RWPE1 (cell line): Measurements from ENCODE around the gene RFK.

Experiments
- CTCF ChIA-PET: fragments of 350-600 bp; sonication (Branson Sonifier 250); formaldehyde crosslinking; extraction: SDS; loops from one replicate; lab custom pipeline; 2021; lab: Yijun Ruan, JAX
- POLR2A ChIA-PET: fragments of 400-600 bp; formaldehyde crosslinking; extraction: SDS; loops from one replicate; lab custom pipeline; 2020; ENCODE audit warnings: antibody characterized with exemption; ENCODE audit not compliant: low non-redundant PET; lab: Yijun Ruan, JAX
- DNase-seq: peaks from one replicate; pipeline ENCODE4 v3.0.0; 2012; ENCODE audit warnings: low spot score
- H3K27ac ChIP-seq: fragments of 450-650 bp; 2 replicates; pipeline ENCODE4 v1.5.1; 2017
- CTCF ChIP-seq: fragments of 450-650 bp; conservative IDR thresholded peaks from 2 replicates; pipeline ENCODE4 v1.5.1; 2017; ENCODE audit warnings: low read depth, mild to moderate bottlenecking

Gene RFK

DNA sequence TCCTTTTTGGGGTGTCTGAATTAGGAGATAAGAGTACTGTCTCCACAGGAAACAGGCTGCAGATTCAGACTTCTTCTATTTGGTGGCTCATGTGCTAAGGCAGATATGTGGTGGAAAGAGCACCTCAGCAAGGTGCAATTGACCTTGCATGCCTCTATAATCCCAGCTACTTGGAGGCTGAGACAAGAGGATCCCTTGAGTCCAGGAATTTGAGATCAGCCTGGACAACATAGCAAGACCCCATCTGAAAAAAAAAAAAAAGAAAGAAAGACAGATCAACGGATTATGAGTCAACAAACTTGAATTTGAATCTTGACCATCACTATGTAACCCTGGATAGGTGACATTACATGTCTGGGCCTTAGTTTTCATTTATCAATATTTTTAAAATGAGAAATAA lies 44.4 kb downstream of the RFK start:
- no peak for DNase-seq
- POLR2A ChIA-PET, result no interaction called here
- no peak for TF ChIP-seq CTCF
- CTCF ChIA-PET, result no interaction called here
- H3K27ac ChIP-seq, result no peak overlapping the region

GRCh38 chr9:76342858-76343257 lies 51.4 kb downstream of the RFK start:
- ChIA-PET POLR2A (no interaction called here), CTCF (no interaction called here)
- no peak for TF ChIP-seq CTCF
- peak; percentile 19 for DNase-seq
- H3K27ac ChIP-seq, result no peak overlapping the region

DNA sequence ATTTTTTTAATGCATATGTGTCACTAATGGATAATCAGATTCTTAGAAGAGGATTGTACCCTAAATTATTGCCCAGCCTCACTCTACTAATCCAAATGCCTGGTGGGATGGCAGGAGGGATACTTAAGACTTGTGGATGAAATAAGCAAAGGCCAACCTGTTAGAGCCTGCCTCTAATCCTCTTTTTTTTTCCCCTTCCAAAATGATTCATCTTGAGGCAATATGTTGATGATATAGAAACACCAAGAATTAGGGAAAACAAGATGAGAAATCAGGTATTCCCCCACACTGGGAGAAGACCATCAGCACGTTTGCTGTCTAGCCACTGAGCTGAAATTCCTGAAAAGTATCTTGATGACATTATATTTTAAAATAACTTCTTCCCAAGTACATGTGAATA lies 52.0 kb downstream of the RFK start:
- H3K27ac ChIP-seq, result no peak overlapping the region
- CTCF ChIA-PET, result no interaction called here
- POLR2A ChIA-PET, result no interaction called here
- no peak for TF ChIP-seq CTCF
- no peak for DNase-seq

DNA sequence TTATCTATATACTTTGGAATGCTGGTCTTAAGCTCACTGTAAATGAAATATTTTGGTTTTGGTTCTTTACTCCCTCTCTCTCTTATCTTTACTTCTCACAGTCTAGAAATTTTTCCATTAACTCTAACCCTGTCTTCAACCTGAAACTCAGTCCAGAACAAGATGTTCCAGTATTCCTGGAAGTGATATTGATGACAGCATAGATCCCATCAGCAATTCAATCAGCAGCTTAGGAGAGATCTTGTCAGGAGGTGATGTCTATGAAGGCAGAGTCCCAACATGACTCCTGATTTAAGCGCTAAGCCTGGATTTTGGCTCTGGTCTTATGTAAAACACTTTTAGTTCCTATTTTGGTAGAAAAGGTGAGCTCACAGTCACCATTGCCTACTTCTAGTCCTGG lies 52.6 kb downstream of the RFK start:
- no peak for TF ChIP-seq CTCF
- ChIA-PET CTCF (no interaction called here), POLR2A (no interaction called here)
- no peak for DNase-seq
- H3K27ac ChIP-seq, result no peak overlapping the region

- CTCF ChIA-PET, result interaction anchor here (0.6 to 1.1 kb wide), 2 partner anchors 15 to 66 kb away, joined by 3 read pairs; no protein-coding TSS in a partner anchor
- POLR2A ChIA-PET, result no interaction called here
- H3K27ac ChIP-seq, result no peak overlapping the region
- TF ChIP-seq CTCF, result no peak
- DNase-seq, result no peak
These were observed 55.8 kb downstream of the RFK start for GRCh38 chr9:76338418-76338817.

DNA sequence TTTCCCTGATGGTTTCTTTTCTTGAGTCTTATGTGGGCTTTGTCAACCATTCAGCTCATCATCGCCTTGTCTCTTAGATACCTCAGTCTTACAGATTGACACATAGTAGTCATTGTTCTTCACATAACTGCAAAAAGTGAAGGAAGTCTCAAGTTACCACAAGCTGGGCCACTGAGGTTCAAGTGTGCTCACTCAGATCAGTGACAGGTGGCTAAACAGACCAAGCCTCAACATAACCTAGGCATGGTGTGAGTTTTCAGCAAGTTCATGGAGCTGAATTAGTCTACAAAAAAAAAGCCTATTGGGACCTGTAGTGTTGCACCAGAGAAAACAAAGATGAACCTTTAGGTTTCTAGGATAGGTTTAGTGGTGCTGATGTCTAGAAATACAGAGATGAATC lies 58.2 kb downstream of the RFK start:
- DNase-seq, result no peak
- no peak overlapping the region for H3K27ac ChIP-seq
- CTCF ChIA-PET, result interaction anchor here (0.7 kb wide), 1 partner anchor 365 kb away, joined by 3 read pairs; no protein-coding TSS in a partner anchor
- POLR2A ChIA-PET, result no interaction called here
- TF ChIP-seq CTCF, result no peak
